Right lobe of liver (tissue), 4 donors: ENCODE measurements around the gene LEKR1.

Experiments used
- POLR2A ChIP-seq: fragments of 450-650 bp; IDR thresholded peaks from one replicate; pipeline ENCODE4 v1.6.1; 2017; ENCODE audit warnings: antibody characterized with exemption, mild to moderate bottlenecking
- TF ChIP-seq, protein P1 (sequence below), 4 donors: fragments of 200-600 bp in 3 of 4; fragments of 450-650 bp in 1 of 4; IDR thresholded peaks; one replicate each; pipeline versions ENCODE4 v1.5.1 to v1.8.0; 2016 to 2022; ENCODE audit warnings: antibody characterized with exemption in 4 of 4, mild to moderate bottlenecking in 2 of 4
- donor health status: DM: no; HTN: no; CAD: no.
- donor health status: DM: no; HTN: no; CAD: no.
- donor health status: DM: no; HTN: yes; CAD: no.

DNA sequence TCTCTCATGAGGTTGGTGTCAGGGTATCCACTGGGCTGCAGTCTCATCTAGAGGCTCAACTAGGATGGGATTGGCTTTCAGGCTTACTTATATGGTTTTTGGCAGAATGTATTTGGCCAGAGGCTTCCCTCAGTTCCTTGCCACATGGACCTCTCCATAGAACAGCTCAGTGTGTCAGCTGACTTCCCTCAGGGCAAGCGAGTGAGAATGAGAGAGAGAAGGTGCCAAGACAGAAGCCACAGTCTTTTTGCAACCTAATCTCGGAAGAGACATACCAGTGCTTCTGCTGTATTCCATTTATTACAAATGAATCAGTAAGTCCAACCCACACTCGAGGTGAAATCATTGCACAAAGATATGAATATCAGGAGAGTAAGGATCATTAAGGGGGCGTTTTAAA is 204.6 kb downstream of the LEKR1 start:
- TF ChIP-seq, protein P1, sequence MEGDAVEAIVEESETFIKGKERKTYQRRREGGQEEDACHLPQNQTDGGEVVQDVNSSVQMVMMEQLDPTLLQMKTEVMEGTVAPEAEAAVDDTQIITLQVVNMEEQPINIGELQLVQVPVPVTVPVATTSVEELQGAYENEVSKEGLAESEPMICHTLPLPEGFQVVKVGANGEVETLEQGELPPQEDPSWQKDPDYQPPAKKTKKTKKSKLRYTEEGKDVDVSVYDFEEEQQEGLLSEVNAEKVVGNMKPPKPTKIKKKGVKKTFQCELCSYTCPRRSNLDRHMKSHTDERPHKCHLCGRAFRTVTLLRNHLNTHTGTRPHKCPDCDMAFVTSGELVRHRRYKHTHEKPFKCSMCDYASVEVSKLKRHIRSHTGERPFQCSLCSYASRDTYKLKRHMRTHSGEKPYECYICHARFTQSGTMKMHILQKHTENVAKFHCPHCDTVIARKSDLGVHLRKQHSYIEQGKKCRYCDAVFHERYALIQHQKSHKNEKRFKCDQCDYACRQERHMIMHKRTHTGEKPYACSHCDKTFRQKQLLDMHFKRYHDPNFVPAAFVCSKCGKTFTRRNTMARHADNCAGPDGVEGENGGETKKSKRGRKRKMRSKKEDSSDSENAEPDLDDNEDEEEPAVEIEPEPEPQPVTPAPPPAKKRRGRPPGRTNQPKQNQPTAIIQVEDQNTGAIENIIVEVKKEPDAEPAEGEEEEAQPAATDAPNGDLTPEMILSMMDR (IDR thresholded peaks at IDR 0.05): no peak
- no peak for TF ChIP-seq POLR2A
